Head of caudate nucleus (tissue), 42 donors: ENCODE results near the gene TIMM44.
A peak's percentile ranks its signal among the peaks of the same experiment; 100 is the strongest.

Source experiments
- DNase-seq, 42 donors: peaks; one replicate each; pipeline versions ENCODE4 v3.0.0 to v3.0.0-alpha.2; 2020 to 2021; ENCODE audit warnings: mixed read lengths in 7 of 42
- intact Hi-C: fragments of 100-400 bp; cut with DNase I; formaldehyde crosslinking; loops from one replicate; pipeline ENCODE4 v1.15.0; 2022

TIMM44 gene

DNA sequence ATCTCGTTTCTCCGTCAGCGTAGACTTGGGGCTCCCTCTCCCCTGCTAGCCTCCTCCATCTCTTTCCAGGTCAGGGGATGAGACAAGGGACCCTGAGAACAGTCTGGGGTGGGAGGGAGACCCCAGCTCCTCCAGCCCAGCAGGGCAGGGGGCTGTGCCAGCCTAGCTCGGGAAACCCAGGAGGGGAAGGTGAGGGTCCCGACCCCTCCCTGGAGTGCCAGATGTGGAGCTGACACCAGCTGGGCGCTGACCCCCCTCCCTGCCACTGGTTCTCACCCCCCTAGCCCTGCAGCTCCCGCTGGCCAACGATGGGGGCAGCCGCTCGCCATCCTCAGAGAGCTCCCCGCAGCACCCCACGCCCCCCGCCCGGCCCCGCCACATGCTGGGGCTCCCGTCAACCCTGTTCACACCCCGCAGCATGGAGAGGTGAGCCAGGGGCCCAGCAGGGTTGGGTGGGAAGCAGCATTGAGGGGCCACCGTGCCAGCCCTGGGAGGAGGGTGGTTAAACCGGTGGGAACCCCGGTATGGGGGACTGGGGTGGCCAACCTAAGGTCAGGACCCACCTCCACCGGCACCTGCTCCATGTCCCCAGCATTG lies 33.9 kb downstream of the TIMM44 start:
- peak in 1 of 42 donors; percentile 25 for DNase-seq
- intact Hi-C loops, result no loop called here

DNA sequence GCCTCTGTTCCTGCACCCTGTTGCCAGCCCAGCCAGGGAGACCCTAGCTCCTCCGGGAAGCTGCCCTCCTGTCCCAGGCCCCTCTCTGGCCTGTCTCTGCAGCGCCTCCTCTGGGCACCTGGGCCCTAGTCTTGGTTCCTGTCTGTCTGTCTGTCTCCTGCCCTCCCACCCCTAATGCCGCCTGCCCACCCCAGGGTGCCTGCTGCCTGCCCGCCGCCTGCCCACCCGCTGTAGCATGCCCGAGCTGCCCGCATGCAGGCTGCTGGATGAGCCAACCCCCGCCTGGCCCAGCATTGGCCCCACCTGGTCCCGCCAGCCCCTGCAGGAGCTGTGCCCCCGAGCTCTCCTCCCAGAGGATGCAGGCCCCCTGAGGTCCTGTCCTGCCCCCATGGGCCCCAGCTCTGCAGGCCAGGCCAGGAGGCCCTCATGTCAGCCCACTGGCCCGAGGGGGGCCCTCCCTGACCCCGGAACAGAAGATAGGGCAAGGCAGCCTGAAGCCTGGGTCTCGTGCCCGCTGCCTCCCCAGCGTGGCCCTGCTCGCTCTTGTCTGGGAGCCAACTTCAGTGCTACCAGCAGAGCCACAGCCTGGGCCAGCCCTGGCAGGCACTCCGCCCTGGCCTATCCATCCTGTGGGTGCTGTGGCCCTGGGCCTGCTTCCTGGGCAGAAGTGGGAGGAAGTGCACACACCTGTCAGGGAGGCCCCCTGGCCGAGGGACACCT lies 34.6 kb downstream of the TIMM44 start:
- intact Hi-C loops, result no loop called here

GRCh38 chr19:7908078-7908699 lies 35.3 kb downstream of the TIMM44 start:
- intact Hi-C loops, result no loop called here
- DNase-seq, result peak in 1 of 42 donors; percentile 2

More for the DNA sequence above, 34.6 kb downstream of the TIMM44 start:
- peak in 1 of 42 donors; percentile 32 for DNase-seq

DNA sequence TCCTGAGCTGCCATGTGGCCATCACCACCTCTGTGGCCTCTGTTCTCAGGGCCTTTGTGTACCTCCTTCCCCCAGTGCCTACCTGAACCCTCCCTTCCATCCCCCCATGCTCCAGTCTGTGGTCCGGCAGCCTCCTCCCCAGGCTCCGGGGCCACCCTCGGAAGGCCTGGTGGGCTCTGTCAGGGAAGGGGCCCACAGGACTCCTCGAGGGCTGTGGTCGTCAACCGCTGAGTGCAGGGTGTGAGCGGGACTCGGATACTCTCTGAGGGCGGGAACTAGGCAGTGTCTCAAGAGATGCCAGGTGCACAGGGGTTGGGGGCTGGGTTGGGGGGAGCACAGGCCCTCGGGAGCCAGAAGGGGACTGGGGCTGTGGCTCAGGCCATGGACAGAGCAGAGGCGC lies 35.9 kb downstream of the TIMM44 start:
- peak in 1 of 42 donors; percentile 1 for DNase-seq
- intact Hi-C loops, result no loop called here

GRCh38 chr19:7907122-7907521 lies 36.3 kb downstream of the TIMM44 start:
- intact Hi-C loops, result no loop called here
- DNase-seq, result peak in 1 of 42 donors; percentile 1

DNA sequence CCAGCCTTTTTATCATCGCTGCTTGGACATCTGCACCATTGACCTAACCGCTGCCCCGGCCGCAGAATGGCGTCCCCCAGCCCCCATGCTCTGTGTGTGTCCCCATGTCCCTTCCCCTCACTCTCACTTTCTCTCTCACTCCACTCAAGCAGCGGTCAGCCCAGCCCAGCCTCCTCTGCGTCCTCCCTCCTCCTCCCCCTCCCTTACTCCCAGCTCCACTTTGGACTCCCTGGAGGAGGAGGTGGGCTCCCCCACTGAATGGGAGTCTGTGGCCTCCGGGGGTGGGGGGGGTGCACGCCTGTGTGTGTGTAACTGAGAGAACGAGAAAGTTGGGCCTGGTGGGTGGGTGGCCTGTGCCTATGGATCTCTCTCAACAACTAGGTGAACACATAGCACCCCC lies 37.6 kb downstream of the TIMM44 start:
- intact Hi-C loops, result no loop called here
- no peak for DNase-seq

DNA sequence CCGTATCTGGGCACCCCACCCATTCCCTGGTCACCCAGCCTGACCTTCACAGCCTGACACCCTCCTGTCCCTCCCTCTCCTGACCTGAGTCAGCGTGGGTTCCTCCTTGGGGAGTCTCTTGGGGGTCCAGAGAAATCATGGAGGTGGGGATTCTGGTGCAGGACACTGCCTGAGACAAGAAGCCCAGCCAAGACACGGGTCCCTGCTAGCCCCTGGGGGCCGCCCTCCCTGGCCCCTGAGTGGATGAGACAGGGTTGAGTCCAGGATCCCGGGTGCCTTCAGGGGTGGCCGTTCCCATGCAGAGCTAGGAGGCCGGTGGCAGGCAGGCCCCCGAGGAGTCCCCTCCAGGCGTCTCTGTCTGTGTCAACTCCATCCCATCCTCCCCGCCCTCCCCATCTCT lies 38.2 kb downstream of the TIMM44 start:
- no peak for DNase-seq
- intact Hi-C loops, result no loop called here

DNA sequence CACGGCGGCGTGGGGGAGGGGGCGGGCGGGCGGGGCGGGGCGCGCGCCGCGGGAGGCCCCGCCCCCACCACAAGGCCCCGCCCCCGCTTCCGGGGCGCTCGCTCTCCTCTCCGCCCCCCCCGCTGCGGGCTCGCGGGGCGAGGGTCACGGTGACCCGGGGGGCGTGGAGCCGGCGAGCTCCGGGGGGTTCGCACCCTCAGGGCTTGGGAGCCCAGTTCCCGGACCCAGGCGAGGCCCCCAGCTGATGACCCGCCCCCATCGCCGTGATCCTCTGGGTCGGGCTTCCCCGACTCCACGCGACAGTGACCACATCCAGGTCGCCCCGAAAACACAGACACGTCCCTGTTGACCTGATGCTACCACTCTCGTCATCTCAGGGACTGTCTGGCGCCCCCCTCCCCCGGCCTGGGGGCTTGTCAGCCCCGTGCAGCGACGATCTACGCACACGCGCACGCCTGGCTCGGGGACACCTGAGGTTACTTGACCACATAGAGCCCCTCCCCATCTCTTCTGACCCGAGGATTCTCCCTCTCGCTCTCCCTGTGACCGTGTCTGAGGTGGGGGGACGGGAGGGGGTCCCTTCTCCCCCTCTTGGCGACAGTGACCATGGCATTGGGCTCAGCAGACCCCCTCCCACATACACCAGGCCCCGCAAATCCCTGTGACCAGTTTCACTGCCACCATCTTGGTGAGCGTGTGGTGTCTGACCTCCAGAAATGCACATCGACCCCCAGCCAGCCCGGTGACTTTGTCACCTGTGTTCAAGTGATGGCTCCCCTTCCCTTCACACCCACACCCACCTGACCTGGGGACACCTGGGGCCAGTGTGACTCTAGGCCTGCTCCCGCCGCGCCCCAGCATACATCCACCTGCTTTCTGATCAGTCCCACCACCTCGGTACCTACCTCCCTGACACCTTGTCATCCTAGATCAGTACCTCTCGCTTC lies 39.1 kb downstream of the TIMM44 start:
- peak in 3 of 42 donors; percentile 40 to 52 (median 49) for DNase-seq

GRCh38 chr19:7903244-7904073 lies 40.0 kb downstream of the TIMM44 start, which contains the start of gene MAP2K7:
Gene MAP2K7 (plus strand): TSS chr19:7903877. CDS start chr19:7903945, 68 bp downstream.
- peak; percentile 95 to 100 (median 99) for DNase-seq
- intact Hi-C loops, result loop anchor here (2.0 to 5.0 kb wide), 2 partner anchors 41 to 223 kb away; partner anchors contain the start of gene TRAPPC5

More for the DNA sequence above, 39.1 kb downstream of the TIMM44 start:
- intact Hi-C loops, result loop anchor here (5.0 kb wide), 1 partner anchor 42 kb away; no protein-coding TSS in a partner anchor

DNA sequence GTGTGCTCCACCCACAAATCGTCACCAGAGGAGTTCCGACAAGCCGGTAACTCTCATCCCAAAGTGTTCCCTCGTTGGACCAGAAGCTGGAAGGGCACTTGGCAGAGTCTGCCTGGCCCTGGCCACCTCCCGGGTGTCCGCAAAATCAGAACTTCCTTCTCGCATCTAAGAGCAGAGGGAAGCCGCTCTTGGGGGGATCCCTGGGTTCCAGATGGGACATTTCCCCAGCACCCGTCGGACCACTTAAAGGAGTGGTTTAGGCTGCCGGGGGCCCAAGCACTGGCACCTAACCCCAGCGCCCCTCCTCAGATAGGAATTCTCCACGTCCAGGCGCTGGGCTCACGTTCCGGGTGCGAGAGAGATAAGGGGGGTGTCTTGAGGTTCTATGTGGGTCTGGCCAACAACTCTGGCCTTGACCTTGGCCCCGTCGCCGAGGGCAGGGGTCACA lies 40.6 kb downstream of the TIMM44 start:
- intact Hi-C loops, result loop anchor here (2.0 to 5.0 kb wide), 2 partner anchors 41 to 222 kb away; partner anchors contain the start of gene TRAPPC5

GRCh38 chr19:7901337-7901736 lies 42.1 kb downstream of the TIMM44 start:
- intact Hi-C loops, result loop anchor here (5.0 kb wide), 1 partner anchor 39 kb away; no protein-coding TSS in a partner anchor
- no peak for DNase-seq

More for the DNA sequence above, 40.6 kb downstream of the TIMM44 start:
- DNase-seq, result peak in 2 of 42 donors; percentile 27 to 46

DNA sequence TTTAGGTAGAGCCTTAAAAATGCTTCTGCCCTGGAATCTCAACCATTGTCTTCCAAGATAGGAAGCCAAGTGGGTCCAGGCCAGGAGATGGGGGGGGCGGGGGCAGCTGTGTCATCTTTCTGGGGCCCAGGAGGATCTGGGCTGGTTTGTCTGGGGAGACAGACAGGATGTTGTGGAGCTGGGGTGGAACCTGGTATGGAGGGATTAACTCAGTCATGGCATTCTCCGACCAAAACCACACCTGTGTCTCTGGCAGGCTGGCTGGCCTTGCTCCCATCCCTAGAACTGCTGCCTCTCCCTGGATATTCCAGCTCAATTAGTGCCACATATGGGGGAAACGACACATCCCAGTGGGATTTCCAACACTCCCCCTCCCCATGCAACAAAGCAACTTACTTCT lies 42.5 kb downstream of the TIMM44 start:
- intact Hi-C loops, result loop anchor here (5.0 kb wide), 1 partner anchor 39 kb away; no protein-coding TSS in a partner anchor
- DNase-seq, result no peak

DNA sequence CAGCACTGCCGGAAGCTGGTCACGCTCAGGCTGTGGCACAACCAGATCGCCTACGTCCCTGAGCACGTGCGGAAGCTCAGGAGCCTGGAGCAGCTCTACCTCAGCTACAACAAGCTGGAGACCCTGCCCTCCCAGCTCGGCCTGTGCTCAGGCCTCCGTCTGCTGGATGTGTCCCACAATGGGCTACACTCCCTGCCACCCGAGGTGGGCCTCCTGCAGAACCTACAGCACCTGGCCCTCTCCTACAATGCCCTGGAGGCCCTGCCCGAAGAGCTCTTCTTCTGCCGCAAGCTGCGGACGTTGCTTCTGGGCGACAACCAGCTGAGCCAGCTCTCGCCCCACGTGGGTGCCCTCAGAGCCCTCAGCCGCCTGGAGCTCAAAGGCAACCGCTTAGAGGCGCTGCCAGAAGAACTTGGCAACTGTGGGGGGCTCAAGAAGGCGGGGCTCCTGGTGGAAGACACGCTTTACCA lies 43.0 kb downstream of the TIMM44 start:
- DNase-seq, result no peak
- intact Hi-C loops, result loop anchor here (5.0 kb wide), 1 partner anchor 38 kb away; no protein-coding TSS in a partner anchor

GRCh38 chr19:7899751-7900378 lies 43.6 kb downstream of the TIMM44 start:
- intact Hi-C loops, result loop anchor here (5.0 kb wide), 1 partner anchor 38 kb away; no protein-coding TSS in a partner anchor
- DNase-seq, result no peak

- no peak for DNase-seq
- intact Hi-C loops, result no loop called here
These were observed 44.5 kb downstream of the TIMM44 start for GRCh38 chr19:7898967-7899366.

DNA sequence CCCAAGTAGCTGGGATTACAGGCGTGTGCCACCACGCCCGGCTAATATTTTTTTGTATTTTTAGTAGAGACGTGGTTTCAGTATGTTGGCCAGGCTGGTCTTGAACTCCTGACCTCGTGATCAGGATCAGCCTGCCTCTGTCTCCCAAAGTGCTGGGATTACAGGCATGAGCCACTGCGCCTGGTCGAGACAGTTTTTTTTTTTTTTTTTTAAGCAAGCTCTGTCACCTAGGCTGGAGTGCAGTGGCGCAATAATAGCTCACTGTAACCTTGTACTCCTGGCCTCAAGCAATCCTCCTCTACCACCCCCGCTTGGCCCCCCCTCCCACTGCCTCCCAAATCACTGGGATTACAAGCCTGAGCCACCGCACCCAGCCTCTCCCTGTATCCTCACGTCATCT lies 46.2 kb downstream of the TIMM44 start:
- intact Hi-C loops, result no loop called here
- no peak for DNase-seq

GRCh38 chr19:7895565-7895964 lies 47.9 kb downstream of the TIMM44 start:
- intact Hi-C loops, result no loop called here
- no peak for DNase-seq
